COLO668 (cell line): ENCODE data around the gene KAT8.
"Not testable (repeated sequence)": the region's sequence is repeated elsewhere in the genome, so short reads cannot be mapped to it uniquely, and the experiment has no call there.

ENCODE experiments used
- DNase-seq: peaks from one replicate; lab custom pipeline; 2025; ENCODE audit not compliant: unreplicated experiment; lab: John Stamatoyannopoulos, UW

KAT8 gene

DNA sequence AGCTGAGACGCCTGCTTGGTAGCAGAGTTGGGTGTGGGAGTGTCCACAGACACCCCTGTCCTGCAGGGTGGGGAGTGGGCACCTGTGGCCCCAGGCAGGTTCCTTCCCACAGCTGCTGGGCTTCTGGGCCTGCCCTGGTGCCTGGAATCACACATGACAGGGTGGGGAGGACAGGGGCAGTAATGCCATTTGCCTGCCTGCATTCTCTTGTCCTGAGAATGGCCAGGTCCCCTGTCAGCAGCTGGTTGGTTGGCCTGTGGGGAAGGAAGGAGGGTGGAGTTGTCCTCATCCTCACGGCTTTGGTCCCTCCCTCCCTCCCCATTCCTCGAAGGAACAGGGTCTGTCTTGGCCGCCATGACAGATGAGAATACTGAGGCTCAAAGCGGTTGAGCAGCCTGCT lies 33.9 kb upstream of the KAT8 start:
- no peak for DNase-seq

DNA sequence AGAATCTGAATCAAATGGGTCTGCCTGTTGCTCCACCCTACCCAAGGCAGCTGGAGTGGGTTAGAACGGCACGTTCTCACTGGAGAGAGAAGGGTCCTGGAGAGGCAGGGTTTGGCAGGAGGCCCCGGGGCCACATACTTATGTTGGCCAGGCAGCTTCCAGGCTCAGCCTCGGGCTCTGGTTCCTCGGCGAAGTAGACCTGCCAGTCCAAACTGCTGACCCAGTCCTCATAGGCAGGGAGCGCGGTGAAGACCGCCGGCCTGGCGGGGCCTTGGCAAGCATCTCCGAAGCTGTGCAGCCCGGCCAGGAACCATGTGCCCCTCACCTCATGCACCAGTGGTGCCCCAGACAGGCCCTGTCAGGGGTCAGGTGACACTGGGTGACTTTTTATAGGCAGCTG lies 33.5 kb upstream of the KAT8 start:
- DNase-seq = no peak

DNA sequence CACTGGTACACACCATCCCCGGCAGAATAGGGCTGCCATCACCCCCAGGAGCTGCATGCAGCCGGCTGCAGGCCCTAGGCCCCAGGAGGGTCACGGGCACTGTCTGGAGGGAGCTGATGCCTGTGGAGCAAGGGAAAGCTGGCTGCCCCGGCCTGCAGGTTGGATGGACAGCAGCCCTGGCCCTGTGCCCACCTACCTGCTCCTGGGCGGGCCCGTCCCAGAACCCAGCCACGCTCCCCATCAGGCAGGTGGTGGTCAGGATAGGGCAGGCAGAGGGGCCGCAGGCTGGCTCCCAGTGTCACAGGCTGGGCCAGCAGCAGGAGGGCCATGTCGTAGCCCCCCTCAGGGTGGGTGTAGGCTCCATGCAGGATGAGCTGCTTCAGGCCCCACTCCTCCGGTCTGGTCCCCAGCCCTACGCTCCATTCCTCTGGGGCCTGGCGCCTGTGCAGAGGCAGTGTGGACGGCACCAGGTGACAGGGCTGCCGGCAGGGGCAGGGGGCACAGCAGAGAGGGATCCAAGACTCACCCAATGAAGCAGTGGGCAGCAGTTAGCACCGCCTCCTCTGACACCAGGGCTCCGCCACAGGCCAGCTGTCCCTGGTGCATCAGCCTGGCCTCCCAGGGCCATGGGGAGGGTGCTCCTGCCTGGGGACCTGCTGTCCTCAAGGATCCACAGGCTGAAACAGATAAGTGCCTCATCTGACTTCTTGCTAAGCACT lies 32.7 kb upstream of the KAT8 start:
- no peak for DNase-seq

DNA sequence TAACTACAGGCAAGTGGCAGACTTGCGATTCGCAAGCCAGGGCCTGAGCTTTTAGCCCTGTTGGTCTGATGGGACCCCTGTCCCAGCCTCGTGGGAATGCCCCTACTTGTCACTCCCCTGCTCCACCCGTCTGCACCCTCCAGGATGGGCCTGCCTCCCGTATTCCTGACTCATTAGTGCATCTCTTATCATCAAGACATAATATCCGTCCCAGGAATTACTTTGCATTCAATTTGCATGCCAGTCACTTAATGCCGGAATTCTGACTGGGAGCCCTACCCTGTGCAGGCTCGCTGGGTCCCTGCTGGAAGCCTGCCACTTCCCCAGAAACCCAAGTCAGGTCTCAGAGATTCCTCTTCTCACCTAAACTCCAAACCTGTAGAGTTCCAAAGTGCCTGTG lies 32.1 kb upstream of the KAT8 start:
- no peak for DNase-seq

DNA sequence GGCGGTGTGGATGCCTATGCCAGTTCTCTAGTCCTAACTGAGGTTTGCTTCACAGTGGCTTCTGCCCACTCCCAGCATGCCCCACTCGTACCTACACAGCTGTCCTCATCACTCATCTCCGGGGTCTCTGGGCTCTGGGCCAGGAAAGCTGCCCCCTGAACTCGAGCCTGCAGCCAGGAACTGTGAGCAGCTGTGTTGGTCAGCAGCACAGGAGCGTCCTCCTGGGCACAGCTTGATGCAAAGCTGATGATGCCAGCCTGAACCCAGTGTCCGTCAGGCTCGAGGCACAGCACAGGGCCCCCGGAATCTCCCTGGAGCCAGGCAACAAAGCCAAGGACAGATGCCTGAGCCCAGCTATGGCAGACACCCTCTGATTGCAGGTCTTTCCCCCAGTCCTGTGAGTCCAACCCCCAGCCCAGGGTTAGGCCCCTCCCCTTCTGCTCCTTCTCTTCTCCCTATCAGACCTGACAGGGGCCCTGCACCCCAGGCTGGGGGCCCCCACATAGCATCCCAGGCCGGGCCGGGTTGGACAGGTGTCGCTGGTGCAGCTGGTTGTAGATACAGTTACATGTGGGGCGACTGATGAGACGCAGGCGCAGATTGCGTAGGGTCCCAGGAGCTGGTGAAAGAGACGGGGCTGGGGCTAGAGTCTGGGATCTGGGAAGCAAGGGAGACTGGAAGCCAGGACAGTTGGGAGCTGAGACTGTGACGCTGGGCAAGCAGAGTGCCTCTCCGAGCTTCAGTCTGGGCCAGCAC lies 31.4 kb upstream of the KAT8 start:
- no peak for DNase-seq

DNA sequence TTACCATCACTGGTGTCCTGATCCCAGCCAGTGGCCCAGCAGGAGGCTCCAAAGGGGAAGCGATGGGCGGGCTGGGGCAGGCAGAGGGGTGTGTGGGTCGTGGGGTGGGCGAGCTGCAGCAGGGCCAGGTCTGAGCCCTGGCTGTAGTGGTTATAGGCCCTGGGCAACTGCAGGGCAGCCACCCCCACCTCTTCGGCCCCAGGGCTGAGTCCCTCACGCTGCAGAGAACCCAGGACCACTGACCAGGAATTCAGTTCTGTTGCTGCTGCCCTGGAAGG lies 30.9 kb upstream of the KAT8 start:
- DNase-seq = no peak

DNA sequence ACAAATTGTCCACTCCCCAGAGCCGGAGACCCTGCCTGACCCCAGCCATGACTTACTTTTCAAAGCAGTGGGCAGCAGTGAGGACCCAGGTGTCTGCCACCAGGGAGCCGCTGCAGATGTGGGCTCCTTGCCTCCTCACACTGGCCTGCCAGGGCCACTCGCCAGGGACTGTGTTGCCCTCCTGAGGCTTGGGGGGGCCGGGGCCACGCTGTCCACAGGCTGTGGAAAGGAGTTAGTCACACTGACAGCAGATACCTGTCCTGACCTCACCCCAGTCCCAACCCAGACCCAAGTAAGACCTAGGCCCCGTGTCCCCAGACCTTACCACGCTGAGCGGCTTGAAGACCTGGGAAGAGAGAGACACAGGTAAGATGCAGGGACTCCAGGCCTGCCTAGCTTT lies 30.0 kb upstream of the KAT8 start:
- DNase-seq = no peak

DNA sequence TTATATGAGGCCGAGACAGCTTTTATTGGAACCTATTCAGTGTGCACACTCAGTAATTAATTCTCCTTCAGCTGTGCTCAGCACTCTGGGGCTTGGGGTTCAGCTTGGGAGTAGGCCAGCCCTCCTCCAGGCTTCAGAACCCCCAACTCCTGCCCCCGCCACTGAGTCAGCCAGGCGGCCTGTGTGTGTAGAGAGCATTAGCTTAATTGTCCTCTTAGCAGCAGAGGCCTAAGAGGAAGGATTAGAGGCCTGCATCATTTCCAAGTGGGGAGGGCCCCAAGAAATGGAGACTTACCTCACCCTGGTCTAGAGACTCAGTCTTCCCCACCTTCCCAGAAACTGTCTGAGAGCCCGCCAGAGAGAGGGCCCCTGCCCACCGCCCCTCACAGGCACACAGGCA lies 29.5 kb upstream of the KAT8 start:
- DNase-seq = no peak

DNA sequence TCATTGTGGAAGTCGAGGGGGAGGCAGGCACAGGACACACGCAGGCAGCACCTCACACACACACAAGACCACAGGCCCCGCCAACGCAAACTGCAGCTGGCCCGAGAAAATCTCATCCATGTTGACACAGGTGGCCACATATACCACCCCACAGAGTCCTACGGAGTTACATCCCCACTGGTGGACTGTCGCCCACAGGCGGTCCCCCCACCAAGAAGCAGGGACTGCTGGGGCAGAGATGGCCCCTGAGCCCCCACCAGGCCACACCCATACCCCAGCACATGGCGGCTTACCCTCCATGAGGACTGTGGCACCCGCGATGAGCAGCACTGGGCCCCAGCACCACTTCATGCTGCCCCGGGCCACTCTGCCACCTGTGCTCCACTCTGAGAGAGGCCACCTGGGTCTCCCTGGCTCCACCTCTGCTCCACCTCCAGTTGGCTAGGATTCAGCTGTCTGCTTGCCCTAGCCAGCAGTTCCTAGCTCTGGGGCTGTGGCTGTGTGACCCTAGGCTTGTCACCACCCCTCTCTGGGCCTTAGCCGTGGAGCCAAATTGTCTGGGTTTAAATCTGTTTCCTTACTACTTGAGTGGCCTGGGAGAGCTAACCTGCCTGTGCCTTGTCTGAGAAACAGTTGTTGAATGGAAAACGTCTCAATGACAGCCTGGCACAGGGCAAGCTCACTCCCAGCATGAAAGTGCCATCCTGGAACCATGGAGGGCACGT lies 28.8 kb upstream of the KAT8 start, which contains the start of gene PRSS53:
TSS of gene PRSS53 (minus strand) at position 485 of the 725 bp plus-strand sequence. CDS start at position 351, 134 bp downstream.
- peak; percentile 58 for DNase-seq

DNA sequence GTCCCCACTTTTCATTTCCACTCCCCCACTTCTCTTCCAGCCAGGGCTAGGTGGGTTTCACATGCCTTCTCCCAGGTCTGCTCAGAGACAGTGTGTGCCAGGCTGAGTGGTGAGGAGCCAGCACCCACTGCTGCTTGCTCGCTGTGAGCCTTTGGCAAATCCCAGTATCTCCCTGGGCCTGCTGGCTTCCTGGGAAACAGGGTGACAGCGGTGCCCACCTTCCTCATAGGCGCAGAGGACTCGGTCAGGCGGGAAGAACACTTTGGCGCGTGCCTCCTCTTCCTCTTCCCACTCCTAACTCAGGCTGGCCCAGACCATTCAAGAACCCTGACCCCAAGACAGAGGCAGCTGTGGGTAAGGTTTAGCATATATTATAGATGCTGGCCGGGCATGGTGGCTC lies 28.3 kb upstream of the KAT8 start:
- DNase-seq = no peak

DNA sequence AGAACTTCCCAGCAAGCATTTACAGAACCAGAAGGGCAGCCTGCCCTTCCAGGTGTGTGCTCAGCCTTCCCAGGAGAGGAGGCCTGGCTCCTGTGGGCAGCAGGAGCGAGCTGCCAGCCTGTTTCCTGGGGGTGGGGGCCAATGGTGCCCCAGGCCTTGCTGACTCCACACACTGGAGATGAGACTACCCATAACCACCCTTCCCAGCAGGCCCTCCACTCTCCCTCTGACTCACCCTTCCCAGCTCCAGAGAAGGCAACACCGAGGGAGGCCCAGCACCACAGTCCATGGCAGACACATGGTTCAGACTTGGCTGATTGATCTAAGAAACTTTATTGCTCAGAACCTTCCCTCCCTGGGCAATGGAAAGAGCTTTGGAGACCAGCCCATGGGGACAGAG lies 26.9 kb upstream of the KAT8 start:
- no peak for DNase-seq

DNA sequence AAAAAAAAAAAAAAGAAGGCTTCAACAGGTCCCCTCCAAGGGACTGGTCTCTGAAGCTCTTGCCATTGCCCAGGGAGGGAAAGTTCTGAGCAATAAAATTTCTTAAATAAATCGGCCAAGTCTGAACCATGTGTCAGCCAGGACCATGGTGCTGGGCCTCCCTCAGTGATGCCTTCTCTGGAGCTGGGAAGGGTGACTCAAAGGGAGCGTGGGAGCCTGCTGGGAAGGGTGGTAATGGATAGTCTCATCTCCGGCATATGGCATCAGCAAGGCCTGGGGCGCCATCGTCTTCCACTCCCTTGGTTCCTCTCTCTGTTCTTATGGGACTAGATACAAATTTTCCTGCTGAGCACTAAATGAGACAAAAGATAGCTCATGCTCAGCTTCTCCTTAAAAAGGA lies 25.1 kb upstream of the KAT8 start:
- DNase-seq = no peak

DNA sequence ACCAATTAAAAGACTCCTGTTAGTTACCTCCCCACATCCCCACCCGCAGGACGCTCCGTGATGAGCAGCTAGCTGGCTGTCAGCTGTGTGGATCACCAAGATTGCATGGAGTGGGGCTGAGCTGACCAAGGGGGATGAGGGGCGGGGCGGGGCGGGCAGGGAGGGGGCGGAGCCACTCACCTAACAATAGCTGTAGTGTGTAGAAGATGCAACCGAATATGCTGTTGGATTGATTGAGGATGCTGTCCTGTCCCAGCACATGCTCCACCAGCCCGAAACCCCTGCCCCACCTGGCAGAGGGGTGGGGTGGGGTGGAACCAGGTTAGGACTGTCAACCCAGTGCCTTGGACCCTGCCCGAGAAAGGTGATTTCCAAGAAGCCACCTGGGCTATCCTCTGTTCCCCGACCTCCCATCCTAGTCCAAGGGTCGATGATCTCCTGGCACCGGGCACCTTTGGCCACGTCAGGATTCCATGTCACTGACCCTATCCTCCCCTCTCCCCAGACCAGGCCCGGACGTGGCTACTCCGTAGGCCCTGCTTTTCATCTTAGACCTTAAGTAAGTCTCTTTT lies 24.2 kb upstream of the KAT8 start:
- peak; percentile 39 for DNase-seq

DNA sequence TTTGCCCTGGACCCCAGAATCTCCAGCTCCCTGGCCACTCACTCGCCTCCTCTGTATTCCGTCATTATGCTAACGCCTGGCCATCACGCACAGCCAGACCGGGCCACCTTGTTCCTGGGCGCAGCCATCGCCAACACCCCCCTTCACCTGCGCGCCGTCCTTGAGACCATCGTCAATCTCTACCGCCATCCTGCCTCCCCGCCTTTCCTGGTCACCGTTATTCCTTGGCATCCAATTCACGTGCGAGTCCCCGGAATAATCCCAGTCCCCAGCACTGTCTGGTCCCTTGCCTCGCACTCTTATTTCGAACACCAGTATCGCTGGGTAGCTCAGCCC lies 23.4 kb upstream of the KAT8 start:
- DNase-seq = peak; percentile 45

DNA sequence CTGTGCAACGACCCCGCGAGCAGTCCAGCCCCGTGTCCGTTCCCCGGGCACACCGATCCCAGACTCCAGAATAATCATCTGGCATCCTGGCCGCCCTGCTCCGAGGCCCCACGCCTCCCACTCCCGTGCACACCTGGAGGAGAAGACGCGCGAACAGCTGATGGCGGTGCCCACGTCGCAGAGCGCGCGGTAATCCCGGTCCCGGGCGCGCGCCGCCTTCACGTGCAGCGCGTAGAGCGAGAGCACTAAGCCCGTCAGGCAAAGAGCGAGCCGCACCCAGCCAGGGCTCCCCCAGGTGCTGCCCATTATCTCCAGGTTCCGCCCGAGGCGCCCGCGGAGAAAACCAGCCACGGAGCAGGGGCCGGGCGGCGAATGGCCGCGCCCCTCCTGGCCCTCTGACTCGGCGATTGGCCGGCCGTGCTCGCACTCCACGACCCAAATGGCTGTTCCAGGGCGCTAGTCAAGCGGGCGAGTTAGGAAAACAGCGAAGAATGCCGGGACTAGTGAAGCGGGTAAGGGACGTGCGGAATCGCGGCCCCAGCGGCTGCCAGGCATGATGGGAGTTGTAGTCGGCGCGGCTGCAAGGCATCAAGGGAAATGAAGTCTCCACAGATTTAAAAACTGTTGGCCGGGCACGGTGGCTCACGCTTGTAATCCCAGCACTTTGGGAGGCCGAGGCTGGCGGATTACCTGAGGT lies 22.9 kb upstream of the KAT8 start, which contains the start of gene VKORC1:
TSS of gene VKORC1 (minus strand) at position 374 of the 697 bp plus-strand sequence. CDS start at position 306, 68 bp downstream.
- DNase-seq = peak; percentile 96

DNA sequence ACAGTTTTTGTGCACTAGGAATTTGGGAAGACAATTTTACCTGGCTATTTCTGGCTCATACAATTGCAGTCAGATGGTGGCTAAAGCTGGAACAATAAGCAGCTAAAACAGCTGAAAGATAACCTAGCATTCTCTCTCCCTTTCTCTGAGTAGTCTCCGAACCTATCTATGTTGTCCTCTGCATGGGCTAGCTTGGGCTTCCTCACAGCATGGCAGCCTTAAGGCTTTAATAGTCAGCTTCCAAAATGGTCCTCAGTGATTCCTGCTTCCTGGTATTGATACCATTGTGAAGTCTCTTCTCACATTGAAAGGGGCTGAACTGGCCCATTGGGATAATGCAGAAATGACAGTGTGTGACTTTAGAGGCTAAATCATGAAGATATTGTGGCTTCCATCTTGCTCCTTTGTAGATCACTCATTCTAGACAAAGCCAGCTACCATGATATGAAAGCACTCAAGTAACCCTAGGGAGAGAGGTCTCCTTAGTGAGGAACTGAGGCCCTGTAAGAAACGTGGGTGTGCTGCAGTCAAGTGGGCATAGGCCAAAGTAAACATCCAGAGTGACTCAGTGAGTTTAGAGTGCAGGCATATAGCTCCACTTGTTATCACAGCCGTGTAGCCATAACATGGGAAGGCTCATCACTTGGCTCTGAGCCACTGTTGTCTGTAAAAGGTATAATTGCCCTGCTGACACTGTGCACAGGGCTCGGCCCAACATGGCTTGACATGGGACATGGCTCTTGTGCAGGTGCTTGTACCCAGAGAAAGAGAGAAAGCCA lies 17.4 kb upstream of the KAT8 start:
- peak; percentile 10 for DNase-seq

DNA sequence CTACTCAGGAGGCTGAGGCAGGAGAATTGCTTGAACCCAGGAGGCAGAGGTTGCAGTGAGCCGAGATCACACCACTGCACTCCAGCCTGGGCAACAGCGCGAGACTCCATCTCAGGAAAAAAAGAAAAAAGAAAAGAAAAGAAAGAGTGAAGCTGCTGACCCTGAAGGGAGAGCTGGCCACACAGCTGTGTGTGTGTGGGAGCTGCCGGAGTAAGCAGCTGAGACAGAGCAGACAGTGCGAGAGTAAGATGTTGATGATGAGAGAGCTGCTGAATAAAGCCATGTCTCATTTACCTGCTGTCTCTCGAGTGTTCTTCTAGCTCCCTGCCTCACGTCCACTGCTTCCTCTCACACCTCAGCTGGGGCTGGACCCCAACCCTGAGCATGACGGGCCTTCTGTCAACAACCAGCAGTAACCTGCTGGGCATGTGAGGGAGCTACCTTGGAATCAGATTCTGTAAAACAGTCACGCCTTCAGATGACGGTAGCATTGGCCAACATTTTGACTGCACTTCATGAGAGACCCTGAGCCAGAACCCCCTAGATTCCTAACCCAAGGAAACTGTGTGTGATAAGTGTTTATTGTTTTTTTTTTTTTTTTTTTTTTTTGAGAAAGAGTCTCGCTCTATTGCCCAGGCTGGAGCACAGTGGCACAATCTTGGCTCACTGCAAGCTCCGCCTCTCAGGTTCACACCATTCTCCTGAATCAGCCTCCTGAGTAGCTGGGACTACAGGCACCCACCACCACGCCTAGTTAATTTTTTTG lies 16.4 kb upstream of the KAT8 start:
- DNase-seq = not testable (repeated sequence)

DNA sequence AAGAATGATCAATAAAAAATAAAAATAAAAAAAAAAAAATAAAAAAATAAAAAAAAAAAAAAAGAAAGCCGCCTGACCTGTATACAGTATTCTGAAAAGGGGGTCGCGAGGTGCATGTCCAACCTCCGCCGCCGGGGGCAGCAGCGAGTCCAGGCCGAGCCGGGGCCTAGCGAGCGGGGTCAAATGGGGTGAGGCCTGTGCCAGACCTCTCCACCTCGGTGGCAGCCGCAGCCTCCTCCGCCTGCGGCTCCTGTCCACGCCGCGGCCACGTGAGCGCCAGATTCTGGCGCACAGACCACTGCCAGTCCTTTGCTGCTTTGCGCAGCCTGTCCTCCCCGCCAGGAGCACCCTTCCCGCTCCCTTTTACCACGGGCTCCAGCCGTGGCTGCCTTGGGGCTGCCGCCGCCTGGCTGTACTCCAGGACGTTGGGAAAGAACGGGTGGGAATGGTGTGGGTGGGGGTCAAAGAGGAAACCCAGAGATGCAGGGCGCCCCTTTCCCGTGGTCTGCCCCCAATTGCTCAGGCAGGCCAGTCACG lies 11.7 kb upstream of the KAT8 start:
- peak; percentile 54 for DNase-seq
